Activated CD4-positive, alpha-beta memory T cell treated with anti-CD3 and anti-CD28 coated beads, Interleukin-2, amount 10 ng/mL, durations not matched to agents 7 days and 5 days (primary cell): ENCODE results near the gene CENPW. TPM values are rescaled to one million over a fixed set of nuclear protein-coding genes. Genes with fewer than 3 reads are reported as not detected.

Source experiments
- CTCF ChIA-PET: fragments of 350-600 bp; sonication (Branson Sonifier 250); formaldehyde crosslinking; loops from one replicate; lab custom pipeline; 2021; ENCODE audit warnings: antibody characterized with exemption, inconsistent platforms; lab: Charles Lee
- POLR2A ChIA-PET: fragments of 350-600 bp; sonication (Branson Sonifier 250); formaldehyde crosslinking; loops from one replicate; lab custom pipeline; 2021; ENCODE audit warnings: antibody characterized with exemption; lab: Charles Lee
- DNase-seq: peaks from one replicate; pipeline ENCODE4 v3.0.0-alpha.2; 2020
- H3K27ac Mint-ChIP-seq: one replicate; pipeline ENCODE4 v1.8.0; 2021; ENCODE audit warnings: mild to moderate bottlenecking, mixed read lengths
- H3K27me3 Mint-ChIP-seq: one replicate; pipeline ENCODE4 v1.8.0; 2021; ENCODE audit warnings: mixed read lengths
- H3K36me3 Mint-ChIP-seq: one replicate; pipeline ENCODE4 v1.8.0; 2021; ENCODE audit warnings: low read depth, mixed read lengths
- H3K4me1 Mint-ChIP-seq: one replicate; pipeline ENCODE4 v1.8.0; 2021; ENCODE audit warnings: mixed read lengths
- H3K4me3 Mint-ChIP-seq: one replicate; pipeline ENCODE4 v1.8.0; 2021; ENCODE audit warnings: mild to moderate bottlenecking, mixed read lengths
- H3K9me3 Mint-ChIP-seq: one replicate; pipeline ENCODE4 v1.8.0; 2021; ENCODE audit warnings: mixed read lengths
- total RNA-seq, 2 experiments: library from RNA; stranded (reverse); gene quantifications; one replicate each; pipeline ENCODE4 v1.2.3, GENCODE V29; 2021

CENPW gene
- 10 to 100 TPM; 54.3 to 54.6 TPM for total RNA-seq

DNA sequence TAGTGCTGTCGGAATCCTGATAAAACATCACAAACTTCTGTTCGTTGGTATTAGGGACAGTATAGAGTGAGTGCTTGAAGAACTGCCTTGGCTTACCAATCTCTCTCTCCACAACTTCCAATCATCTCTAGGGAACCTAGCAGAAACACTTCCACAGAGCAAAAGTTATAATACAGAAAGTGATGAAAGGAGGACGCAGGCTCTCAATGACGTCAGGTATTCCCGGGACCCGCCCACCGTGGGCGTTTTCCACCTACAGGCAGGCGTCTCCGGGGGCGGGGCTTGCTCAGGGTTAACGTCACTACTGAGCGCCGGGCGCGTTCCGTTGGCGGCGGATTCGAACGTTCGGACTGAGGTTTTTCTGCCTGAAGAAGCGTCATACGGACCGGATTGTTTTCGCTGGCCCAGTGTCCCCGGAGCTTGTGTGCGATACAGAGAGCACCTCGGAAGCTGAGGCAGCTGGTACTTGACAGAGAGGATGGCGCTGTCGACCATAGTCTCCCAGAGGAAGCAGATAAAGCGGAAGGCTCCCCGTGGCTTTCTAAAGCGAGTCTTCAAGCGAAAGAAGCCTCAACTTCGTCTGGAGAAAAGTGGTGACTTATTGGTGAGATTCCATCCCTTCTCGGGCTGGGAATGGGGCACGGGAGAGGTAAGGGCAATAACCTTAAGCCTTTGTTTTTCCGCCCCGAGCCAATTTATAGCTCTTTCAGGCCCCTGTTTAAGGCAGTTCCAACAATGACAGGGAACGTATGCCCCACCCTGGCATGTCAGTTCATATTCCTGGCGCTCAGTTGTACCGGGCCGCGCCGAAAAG is at the start of gene CENPW:
CENPW (plus strand) TSS at position 320 of the 814 bp plus-strand sequence; CDS start at position 479, 159 bp downstream.
- H3K4me3 Mint-ChIP-seq, result no peak within 1 kb of the TSS
- H3K27me3 Mint-ChIP-seq, result no peaks in the 10 kb centered on the region
- no peaks in the 10 kb centered on the region for H3K36me3 Mint-ChIP-seq
- DNase-seq, result peak; percentile 95
- peaks cover 30% of the 10 kb centered on the region for H3K4me1 Mint-ChIP-seq
- H3K27ac Mint-ChIP-seq, result no peak within 1 kb of the TSS
- no peaks in the 10 kb centered on the region for H3K9me3 Mint-ChIP-seq
- POLR2A ChIA-PET, result interaction anchor here (1.2 to 1.6 kb wide), 5 partner anchors 12 to 559 kb away, joined by 3 to 12 read pairs (median 4); partner anchors contain the start of gene NCOA7
- CTCF ChIA-PET, result interaction anchor here (0.8 to 4.9 kb wide), 6 partner anchors 22 to 558 kb away, joined by 3 to 23 read pairs (median 4); partner anchors contain the start of gene HINT3

GRCh38 chr6:126293891-126294524 is 45.9 kb upstream of the CENPW start:
- CTCF ChIA-PET, result no interaction called here
- no peak for DNase-seq
- H3K36me3 Mint-ChIP-seq, result no peaks in the 10 kb centered on the region
- no peaks in the 10 kb centered on the region for H3K9me3 Mint-ChIP-seq
- H3K27ac Mint-ChIP-seq, result no peak overlapping the region
- POLR2A ChIA-PET, result no interaction called here
- no peaks in the 10 kb centered on the region for H3K4me1 Mint-ChIP-seq
- no peak overlapping the region for H3K4me3 Mint-ChIP-seq
- H3K27me3 Mint-ChIP-seq, result no peaks in the 10 kb centered on the region

- Mint-ChIP-seq H3K36me3 (no peaks in the 10 kb centered on the region), H3K4me3 (no peak overlapping the region), H3K27me3 (no peaks in the 10 kb centered on the region), H3K9me3 (no peaks in the 10 kb centered on the region), H3K4me1 (peaks cover 14% of the 10 kb centered on the region), H3K27ac (no peak overlapping the region)
- ChIA-PET POLR2A (no interaction called here), CTCF (interaction anchor here (0.6 kb wide), 1 partner anchor 1137 kb away, joined by 5 read pairs; no protein-coding TSS in a partner anchor)
- DNase-seq, result no peak
Measured at GRCh38 chr6:126300126-126300525, 39.8 kb upstream of the CENPW start.

GRCh38 chr6:126300735-126301134 is 39.2 kb upstream of the CENPW start:
- Mint-ChIP-seq H3K9me3 (no peaks in the 10 kb centered on the region), H3K4me3 (no peak overlapping the region), H3K27ac (no peak overlapping the region), H3K36me3 (no peaks in the 10 kb centered on the region), H3K27me3 (no peaks in the 10 kb centered on the region), H3K4me1 (peaks cover 14% of the 10 kb centered on the region)
- ChIA-PET POLR2A (no interaction called here), CTCF (no interaction called here)
- no peak for DNase-seq

- POLR2A ChIA-PET, result no interaction called here
- no peak overlapping the region for H3K27ac Mint-ChIP-seq
Measured at GRCh38 chr6:126302191-126302590, 37.7 kb upstream of the CENPW start.

GRCh38 chr6:126307849-126308248 is 32.1 kb upstream of the CENPW start:
- ChIA-PET POLR2A (no interaction called here), CTCF (no interaction called here)
- H3K27ac Mint-ChIP-seq, result no peak overlapping the region
- H3K27me3 Mint-ChIP-seq, result peaks cover 1% of the 10 kb centered on the region
- no peaks in the 10 kb centered on the region for H3K9me3 Mint-ChIP-seq
- no peak for DNase-seq
- H3K4me1 Mint-ChIP-seq, result no peaks in the 10 kb centered on the region
- H3K36me3 Mint-ChIP-seq, result no peaks in the 10 kb centered on the region
- no peak overlapping the region for H3K4me3 Mint-ChIP-seq

More at GRCh38 chr6:126302191-126302590, 37.7 kb upstream of the CENPW start:
- CTCF ChIA-PET, result no interaction called here
- Mint-ChIP-seq H3K4me1 (peaks cover 14% of the 10 kb centered on the region), H3K36me3 (no peaks in the 10 kb centered on the region), H3K27me3 (no peaks in the 10 kb centered on the region), H3K4me3 (no peak overlapping the region), H3K9me3 (no peaks in the 10 kb centered on the region)
- no peak for DNase-seq

DNA sequence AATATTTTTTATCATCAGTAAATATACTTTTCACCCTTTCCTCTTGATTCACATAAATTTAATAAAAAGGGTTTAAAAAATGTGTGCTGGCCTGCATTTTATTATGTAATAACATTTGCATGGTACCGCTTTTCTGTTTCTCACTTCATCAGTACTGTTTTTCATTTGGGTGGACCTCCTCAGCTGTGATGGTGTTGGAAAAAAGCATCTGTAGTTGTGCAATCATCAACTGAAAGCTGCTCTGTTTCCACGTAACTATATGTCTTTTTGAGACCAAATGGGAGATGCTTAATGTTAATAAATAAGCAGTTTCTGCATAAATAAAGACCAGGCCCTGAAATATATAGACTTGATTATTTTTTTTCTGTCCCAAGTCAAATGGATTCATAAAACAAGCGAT is 31.6 kb upstream of the CENPW start:
- POLR2A ChIA-PET, result no interaction called here
- CTCF ChIA-PET, result no interaction called here
- Mint-ChIP-seq H3K27ac (no peak overlapping the region), H3K9me3 (no peaks in the 10 kb centered on the region), H3K36me3 (no peaks in the 10 kb centered on the region), H3K27me3 (peaks cover 1% of the 10 kb centered on the region), H3K4me3 (no peak overlapping the region), H3K4me1 (no peaks in the 10 kb centered on the region)
- DNase-seq, result no peak

DNA sequence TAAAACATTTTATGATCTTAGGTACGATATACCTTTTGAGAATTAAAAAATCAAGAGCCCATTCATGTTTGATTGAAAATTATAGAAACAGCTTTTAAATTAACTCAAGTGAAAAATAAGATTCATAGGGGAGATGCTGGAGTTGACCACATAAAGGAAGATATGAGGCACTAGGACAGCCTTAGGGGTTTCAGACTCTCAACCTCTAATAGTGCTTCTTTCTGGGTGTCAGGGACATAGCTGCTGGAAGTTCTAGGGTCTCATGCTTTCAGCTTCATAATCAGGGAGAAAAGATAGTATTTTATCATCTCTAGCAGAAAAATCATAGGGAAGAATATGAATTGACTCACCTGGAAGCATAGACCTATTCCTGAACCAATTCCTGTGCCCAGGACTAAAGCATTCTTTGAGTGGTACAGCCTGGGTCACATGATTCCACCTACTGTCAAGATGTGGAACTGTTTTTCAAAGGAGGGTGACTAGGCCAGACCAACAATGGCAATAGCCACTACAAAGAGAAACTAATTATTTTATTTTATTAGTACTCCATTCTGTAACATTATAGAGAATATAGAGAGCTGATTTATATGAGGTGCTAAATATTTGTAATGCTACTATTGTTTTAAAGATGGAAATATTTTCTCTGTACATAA is 27.8 kb upstream of the CENPW start:
- ChIA-PET CTCF (interaction anchor here (1.4 kb wide), 1 partner anchor 28 kb away, joined by 5 read pairs; the partner anchor contains the start of gene CENPW), POLR2A (no interaction called here)
- Mint-ChIP-seq H3K36me3 (no peaks in the 10 kb centered on the region), H3K9me3 (no peaks in the 10 kb centered on the region), H3K27ac (no peak overlapping the region), H3K4me3 (no peak overlapping the region), H3K4me1 (no peaks in the 10 kb centered on the region), H3K27me3 (peaks cover 8% of the 10 kb centered on the region)
- DNase-seq, result no peak

GRCh38 chr6:126313941-126314340 is 26.0 kb upstream of the CENPW start:
- CTCF ChIA-PET, result no interaction called here

DNA sequence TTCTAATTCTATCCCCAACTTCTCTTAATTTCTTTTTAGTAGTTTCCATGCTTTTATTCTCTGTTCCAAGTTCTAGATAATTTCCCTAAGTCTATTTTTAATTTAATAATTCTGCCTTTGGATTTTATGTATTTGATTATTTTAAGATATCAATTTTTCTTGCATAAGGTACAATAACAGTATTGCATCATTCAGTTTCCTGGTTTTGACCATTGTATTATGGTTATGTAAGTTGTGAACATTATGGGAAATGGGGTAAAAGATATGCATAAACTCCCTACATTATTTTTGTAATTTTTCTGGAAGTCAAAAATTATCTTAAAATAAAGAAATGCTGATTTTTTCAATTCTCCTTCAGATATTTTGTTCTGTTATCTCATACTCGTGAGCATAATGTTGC is 21.1 kb upstream of the CENPW start:
- Mint-ChIP-seq H3K27ac (no peak overlapping the region), H3K4me3 (no peak overlapping the region), H3K9me3 (no peaks in the 10 kb centered on the region), H3K36me3 (no peaks in the 10 kb centered on the region), H3K27me3 (peaks cover 23% of the 10 kb centered on the region), H3K4me1 (no peaks in the 10 kb centered on the region)
- POLR2A ChIA-PET, result no interaction called here
- no peak for DNase-seq
- CTCF ChIA-PET, result no interaction called here

More at GRCh38 chr6:126313941-126314340, 26.0 kb upstream of the CENPW start:
- peaks cover 10% of the 10 kb centered on the region for H3K27me3 Mint-ChIP-seq
- no peaks in the 10 kb centered on the region for H3K9me3 Mint-ChIP-seq
- no peak overlapping the region for H3K27ac Mint-ChIP-seq
- DNase-seq, result no peak
- POLR2A ChIA-PET, result no interaction called here
- H3K4me3 Mint-ChIP-seq, result no peak overlapping the region
- H3K36me3 Mint-ChIP-seq, result no peaks in the 10 kb centered on the region
- H3K4me1 Mint-ChIP-seq, result no peaks in the 10 kb centered on the region

DNA sequence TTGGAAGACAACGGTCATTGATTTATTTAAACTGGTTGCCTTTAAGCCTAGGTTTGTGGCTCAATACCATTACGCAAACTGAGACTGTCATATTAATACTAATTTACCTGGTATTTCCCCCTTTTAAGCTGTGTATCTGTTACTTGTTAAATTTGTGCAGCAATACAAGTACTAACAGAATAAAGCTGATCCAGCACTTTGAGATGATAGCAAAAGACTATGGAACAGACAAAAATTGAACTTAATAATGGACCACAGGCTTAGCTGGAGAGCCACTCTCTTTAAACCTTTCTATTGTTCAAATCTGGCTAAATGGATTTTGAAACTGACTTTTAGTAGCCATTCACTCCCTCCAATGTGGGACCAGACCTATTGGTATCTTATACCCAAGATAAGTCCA is 6.2 kb upstream of the CENPW start:
- Mint-ChIP-seq H3K27me3 (peaks cover 1% of the 10 kb centered on the region), H3K9me3 (no peaks in the 10 kb centered on the region), H3K4me1 (no peaks in the 10 kb centered on the region), H3K4me3 (no peak overlapping the region), H3K27ac (no peak overlapping the region), H3K36me3 (no peaks in the 10 kb centered on the region)
- no peak for DNase-seq
- ChIA-PET POLR2A (no interaction called here), CTCF (no interaction called here)

DNA sequence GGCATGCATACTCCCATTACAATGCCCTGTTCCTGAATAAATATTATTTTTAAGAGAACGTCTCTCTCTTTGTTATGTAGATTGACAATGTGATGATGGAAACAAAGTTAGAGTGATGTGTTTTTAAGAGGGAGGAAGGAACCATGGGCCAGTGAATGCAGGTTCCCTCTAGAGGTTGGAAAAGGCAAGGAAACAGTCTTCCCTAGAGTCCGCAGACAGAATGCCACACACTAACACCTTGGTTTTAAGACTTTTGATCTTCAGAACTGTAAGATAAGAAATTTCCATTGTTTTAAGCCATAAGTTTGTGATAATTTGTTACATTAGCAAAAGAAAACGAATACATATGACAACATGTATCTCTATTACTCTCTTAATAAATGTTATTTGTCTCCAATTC is 4.7 kb upstream of the CENPW start:
- no peak overlapping the region for H3K27ac Mint-ChIP-seq
- no peaks in the 10 kb centered on the region for H3K4me1 Mint-ChIP-seq
- ChIA-PET POLR2A (no interaction called here), CTCF (no interaction called here)
- no peak overlapping the region for H3K4me3 Mint-ChIP-seq
- no peak for DNase-seq
- peaks cover 1% of the 10 kb centered on the region for H3K27me3 Mint-ChIP-seq
- H3K9me3 Mint-ChIP-seq, result no peaks in the 10 kb centered on the region
- no peaks in the 10 kb centered on the region for H3K36me3 Mint-ChIP-seq

GRCh38 chr6:126337323-126337722 is 2.6 kb upstream of the CENPW start:
- H3K4me3 Mint-ChIP-seq, result no peak overlapping the region
- POLR2A ChIA-PET, result no interaction called here
- no peaks in the 10 kb centered on the region for H3K36me3 Mint-ChIP-seq
- no peak overlapping the region for H3K27ac Mint-ChIP-seq
- DNase-seq, result no peak
- H3K4me1 Mint-ChIP-seq, result peaks cover 18% of the 10 kb centered on the region
- CTCF ChIA-PET, result no interaction called here
- H3K9me3 Mint-ChIP-seq, result no peaks in the 10 kb centered on the region
- H3K27me3 Mint-ChIP-seq, result peaks cover 1% of the 10 kb centered on the region
